ENCODE measurements around the gene PELI2.

PELI2 gene

GRCh38 chr14:56224691-56225681, 106.8 kb downstream of the PELI2 start:
- H3K4me3 ChIP-seq (ENCODE audit: low read length), result no peak overlapping the region
- no peaks in the 10 kb centered on the region for H3K36me3 ChIP-seq (replicated peaks; ENCODE audit: insufficient read depth, low read length)
- no peak overlapping the region for H3K4me2 ChIP-seq (ENCODE audit: low read depth, low read length)
- no peaks in the 10 kb centered on the region for H3K9me3 ChIP-seq (replicated peaks; ENCODE audit: insufficient read depth, low read length)
- H3K9ac ChIP-seq (ENCODE audit: low read length), result no peak overlapping the region
- no peaks in the 10 kb centered on the region for H3F3A ChIP-seq (ENCODE audit: insufficient read depth, low read length)
- no peaks in the 10 kb centered on the region for H3K27me3 ChIP-seq (replicated peaks; ENCODE audit: insufficient read depth, low read length)
- no peaks in the 10 kb centered on the region for H3K9me2 ChIP-seq (replicated peaks; ENCODE audit: insufficient read depth, low read length)
- TF ChIP-seq, protein P1, sequence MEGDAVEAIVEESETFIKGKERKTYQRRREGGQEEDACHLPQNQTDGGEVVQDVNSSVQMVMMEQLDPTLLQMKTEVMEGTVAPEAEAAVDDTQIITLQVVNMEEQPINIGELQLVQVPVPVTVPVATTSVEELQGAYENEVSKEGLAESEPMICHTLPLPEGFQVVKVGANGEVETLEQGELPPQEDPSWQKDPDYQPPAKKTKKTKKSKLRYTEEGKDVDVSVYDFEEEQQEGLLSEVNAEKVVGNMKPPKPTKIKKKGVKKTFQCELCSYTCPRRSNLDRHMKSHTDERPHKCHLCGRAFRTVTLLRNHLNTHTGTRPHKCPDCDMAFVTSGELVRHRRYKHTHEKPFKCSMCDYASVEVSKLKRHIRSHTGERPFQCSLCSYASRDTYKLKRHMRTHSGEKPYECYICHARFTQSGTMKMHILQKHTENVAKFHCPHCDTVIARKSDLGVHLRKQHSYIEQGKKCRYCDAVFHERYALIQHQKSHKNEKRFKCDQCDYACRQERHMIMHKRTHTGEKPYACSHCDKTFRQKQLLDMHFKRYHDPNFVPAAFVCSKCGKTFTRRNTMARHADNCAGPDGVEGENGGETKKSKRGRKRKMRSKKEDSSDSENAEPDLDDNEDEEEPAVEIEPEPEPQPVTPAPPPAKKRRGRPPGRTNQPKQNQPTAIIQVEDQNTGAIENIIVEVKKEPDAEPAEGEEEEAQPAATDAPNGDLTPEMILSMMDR (IDR thresholded peaks at IDR 0.05; ENCODE audit: low read length), result no peak
- TF ChIP-seq EZH2 (optimal IDR thresholded peaks at IDR 0.05; ENCODE audit: low read depth, low read length), result no peak
- TF ChIP-seq EZH2phosphoT487 (IDR thresholded peaks at IDR 0.05; ENCODE audit: low read length), result no peak
- H4K20me1 ChIP-seq (ENCODE audit: insufficient read depth, low read length), result no peaks in the 10 kb centered on the region
- H2AFZ ChIP-seq (ENCODE audit: low read length), result no peak overlapping the region
- no peak overlapping the region for H3K27ac ChIP-seq (ENCODE audit: low read length)
- DNase-seq, result no peak
- H3K4me1 ChIP-seq (ENCODE audit: low read length), result no peaks in the 10 kb centered on the region
- no peaks in the 10 kb centered on the region for H3K79me2 ChIP-seq (ENCODE audit: low read length)

DNA sequence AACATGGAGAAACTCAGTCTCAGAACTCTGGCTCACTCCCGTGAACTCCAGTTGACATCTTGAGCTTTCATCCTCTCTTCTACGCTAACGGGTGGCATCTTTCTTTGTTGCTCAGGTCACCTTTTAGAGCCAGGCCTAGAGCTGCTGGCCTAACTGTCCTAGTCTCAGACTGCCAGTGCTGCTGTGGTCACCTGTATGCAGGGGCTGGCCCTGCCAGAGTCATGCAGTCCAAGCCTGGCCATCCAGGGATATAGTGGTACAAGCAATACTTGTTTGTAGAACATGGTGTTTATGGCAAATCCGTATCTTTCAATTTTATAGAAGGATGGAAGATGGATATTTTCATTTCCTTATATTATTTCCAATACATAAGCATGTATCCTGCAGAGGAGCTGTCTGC, 117.2 kb downstream of the PELI2 start:
- Histone ChIP-seq H3F3A (ENCODE audit: insufficient read depth, low read length) (no peaks in the 10 kb centered on the region), H3K4me2 (ENCODE audit: low read depth, low read length) (no peak overlapping the region), H3K9me3 (replicated peaks; ENCODE audit: insufficient read depth, low read length) (no peaks in the 10 kb centered on the region)

GRCh38 chr14:56237398-56237797, 119.2 kb downstream of the PELI2 start:
- no peak overlapping the region for H3K27ac ChIP-seq (ENCODE audit: low read length)
- H3K4me1 ChIP-seq (ENCODE audit: low read length), result no peaks in the 10 kb centered on the region
- TF ChIP-seq EZH2phosphoT487 (IDR thresholded peaks at IDR 0.05; ENCODE audit: low read length) (no peak), EZH2 (optimal IDR thresholded peaks at IDR 0.05; ENCODE audit: low read depth, low read length) (no peak)
- TF ChIP-seq, protein P1 (IDR thresholded peaks at IDR 0.05; ENCODE audit: low read length), result no peak
- no peaks in the 10 kb centered on the region for H3K36me3 ChIP-seq (replicated peaks; ENCODE audit: insufficient read depth, low read length)
- H3K4me3 ChIP-seq (ENCODE audit: low read length), result no peak overlapping the region
- no peak for DNase-seq
- no peaks in the 10 kb centered on the region for H3K79me2 ChIP-seq (ENCODE audit: low read length)
- no peaks in the 10 kb centered on the region for H3K9me3 ChIP-seq (replicated peaks; ENCODE audit: insufficient read depth, low read length)
- no peak overlapping the region for H3K9ac ChIP-seq (ENCODE audit: low read length)
- H3F3A ChIP-seq (ENCODE audit: insufficient read depth, low read length), result no peaks in the 10 kb centered on the region
- no peaks in the 10 kb centered on the region for H3K27me3 ChIP-seq (replicated peaks; ENCODE audit: insufficient read depth, low read length)
- H2AFZ ChIP-seq (ENCODE audit: low read length), result no peak overlapping the region
- no peaks in the 10 kb centered on the region for H3K9me2 ChIP-seq (replicated peaks; ENCODE audit: insufficient read depth, low read length)
- H4K20me1 ChIP-seq (ENCODE audit: insufficient read depth, low read length), result no peaks in the 10 kb centered on the region
- no peak overlapping the region for H3K4me2 ChIP-seq (ENCODE audit: low read depth, low read length)

More for the DNA sequence above, 117.2 kb downstream of the PELI2 start:
- Histone ChIP-seq H3K9ac (ENCODE audit: low read length) (no peak overlapping the region), H3K79me2 (ENCODE audit: low read length) (no peaks in the 10 kb centered on the region), H3K27me3 (replicated peaks; ENCODE audit: insufficient read depth, low read length) (no peaks in the 10 kb centered on the region), H3K27ac (ENCODE audit: low read length) (no peak overlapping the region), H3K4me3 (ENCODE audit: low read length) (no peak overlapping the region), H2AFZ (ENCODE audit: low read length) (no peak overlapping the region), H3K4me1 (ENCODE audit: low read length) (no peaks in the 10 kb centered on the region), H4K20me1 (ENCODE audit: insufficient read depth, low read length) (no peaks in the 10 kb centered on the region), H3K36me3 (replicated peaks; ENCODE audit: insufficient read depth, low read length) (no peaks in the 10 kb centered on the region), H3K9me2 (replicated peaks; ENCODE audit: insufficient read depth, low read length) (no peaks in the 10 kb centered on the region)
- TF ChIP-seq, protein P1 (IDR thresholded peaks at IDR 0.05; ENCODE audit: low read length), result no peak
- TF ChIP-seq EZH2 (optimal IDR thresholded peaks at IDR 0.05; ENCODE audit: low read depth, low read length), result no peak
- TF ChIP-seq EZH2phosphoT487 (IDR thresholded peaks at IDR 0.05; ENCODE audit: low read length), result no peak
- DNase-seq, result no peak
